Activated T-helper 1 cell treated with anti-CD3 and anti-CD28 coated beads, Interleukin-12 subunit alpha, Interleukin-12 subunit beta, Interleukin-2, Interleukin-4 antibody, amounts not matched to agents 30 ng/mL and 10 ng/mL and 1 ng/mL, durations not matched to agents 14 hours and 24 hours and 36 hours (primary cell): ENCODE data around the gene PTPN14. TPM values are rescaled to one million over a fixed set of nuclear protein-coding genes. Genes with fewer than 3 reads are reported as not detected.

Source experiments
- DNase-seq: peaks from one replicate; pipeline ENCODE4 v3.0.0; 2021; ENCODE audit warnings: low spot score
- H3K27ac Mint-ChIP-seq: one replicate; pipeline ENCODE4 v1.8.0; 2021; ENCODE audit warnings: mild to moderate bottlenecking, mixed read lengths
- H3K27me3 Mint-ChIP-seq: one replicate; pipeline ENCODE4 v1.8.0; 2022; ENCODE audit warnings: mild to moderate bottlenecking, moderate library complexity, mixed read lengths; ENCODE audit not compliant: insufficient read depth
- H3K36me3 Mint-ChIP-seq: one replicate; pipeline ENCODE4 v1.8.0; 2021; ENCODE audit warnings: low read depth, mixed read lengths
- H3K4me1 Mint-ChIP-seq: one replicate; pipeline ENCODE4 v1.8.0; 2021; ENCODE audit warnings: low read depth, mixed read lengths
- H3K4me3 Mint-ChIP-seq: one replicate; pipeline ENCODE4 v1.8.0; 2021; ENCODE audit warnings: mild to moderate bottlenecking, moderate library complexity, mixed read lengths
- H3K9me3 Mint-ChIP-seq: one replicate; pipeline ENCODE4 v1.8.0; 2021; ENCODE audit warnings: mixed read lengths
- intact Hi-C: fragments of 100-400 bp; cut with micrococcal nuclease; formaldehyde crosslinking; loops from one replicate; pipeline ENCODE4 v1.15.1; 2024
- total RNA-seq: library from RNA; stranded (reverse); gene quantifications from 2 replicates; pipeline ENCODE4 v1.2.3, GENCODE V29; 2022

The PTPN14 gene
- total RNA-seq, 1 donor from 2014 or later = 20.6 TPM

DNA sequence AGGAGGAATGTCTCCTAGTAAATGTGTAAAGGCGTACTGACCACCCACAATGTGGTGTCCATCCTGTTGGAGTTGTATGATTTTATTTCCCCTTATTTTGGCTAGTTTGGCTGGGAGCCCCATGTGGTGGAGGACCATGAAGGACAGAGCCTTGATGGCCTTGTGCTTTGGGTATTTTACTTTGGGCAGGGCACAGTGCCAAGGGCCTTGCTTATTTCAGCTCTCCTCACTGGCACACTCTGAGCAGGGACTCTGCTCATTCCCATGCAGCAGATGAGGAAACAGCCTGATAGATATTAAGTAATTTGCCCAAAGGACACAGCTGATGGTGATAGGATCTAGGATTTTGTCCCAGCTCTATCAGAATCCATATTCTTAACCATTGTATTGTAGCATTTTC, 220.2 kb downstream of the PTPN14 start:
- Mint-ChIP-seq H3K4me1 (peaks cover 23% of the 10 kb centered on the region), H3K4me3 (no peak overlapping the region), H3K36me3 (peaks cover 5% of the 10 kb centered on the region), H3K27ac (no peak overlapping the region), H3K27me3 (no peaks in the 10 kb centered on the region), H3K9me3 (no peaks in the 10 kb centered on the region)
- intact Hi-C loops = loop anchor here (5.0 kb wide), 1 partner anchor 49 kb away; the partner anchor contains the start of gene SMYD2
- no peak for DNase-seq

DNA sequence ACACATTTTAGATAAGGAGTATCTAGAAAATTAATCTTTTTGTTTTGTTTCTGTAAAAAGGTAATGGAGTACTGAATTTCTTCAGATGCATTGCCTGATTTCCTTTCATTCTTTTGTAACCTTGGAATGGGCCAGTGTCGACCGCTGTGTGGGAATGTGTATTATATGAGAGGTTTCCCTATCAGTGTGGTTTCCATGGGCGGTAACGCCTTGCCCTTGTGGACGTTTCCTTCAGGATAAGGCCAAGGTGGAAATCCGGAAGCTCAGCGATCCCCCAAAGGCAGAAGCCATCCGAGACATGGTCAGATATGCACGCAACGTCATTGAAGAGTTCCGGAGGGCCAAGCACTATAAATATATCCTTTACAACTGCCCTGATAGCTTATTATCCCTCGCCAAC, 220.7 kb downstream of the PTPN14 start:
- intact Hi-C loops = loop anchor here (5.0 kb wide), 1 partner anchor 48 kb away; the partner anchor contains the start of gene SMYD2
- DNase-seq = no peak
- H3K4me3 Mint-ChIP-seq = no peak overlapping the region
- H3K27ac Mint-ChIP-seq = no peak overlapping the region
- H3K27me3 Mint-ChIP-seq = no peaks in the 10 kb centered on the region
- H3K36me3 Mint-ChIP-seq = peaks cover 5% of the 10 kb centered on the region
- H3K4me1 Mint-ChIP-seq = peaks cover 23% of the 10 kb centered on the region
- H3K9me3 Mint-ChIP-seq = no peaks in the 10 kb centered on the region

DNA sequence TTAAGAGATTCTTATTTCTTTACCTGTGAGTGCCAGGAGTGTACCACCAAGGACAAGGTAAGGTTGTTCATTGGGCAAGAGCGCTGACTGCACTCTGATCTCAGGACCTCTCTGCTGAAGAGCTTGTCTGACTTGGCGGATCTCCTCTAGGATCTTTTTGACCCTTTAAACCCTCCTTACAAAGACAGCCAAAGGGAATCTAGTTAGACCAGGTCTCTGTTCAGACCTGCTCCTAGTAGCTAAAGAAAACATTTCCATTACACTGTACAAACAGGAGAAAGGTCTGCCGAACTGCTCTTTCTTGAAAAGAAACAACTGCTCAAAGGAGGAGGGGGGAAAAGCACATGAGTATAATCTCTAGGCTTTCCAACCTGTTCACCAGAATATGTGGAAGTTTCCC, 221.2 kb downstream of the PTPN14 start:
- Mint-ChIP-seq H3K4me1 (peaks cover 20% of the 10 kb centered on the region), H3K36me3 (peaks cover 9% of the 10 kb centered on the region), H3K4me3 (no peak overlapping the region), H3K27ac (no peak overlapping the region), H3K9me3 (no peaks in the 10 kb centered on the region), H3K27me3 (no peaks in the 10 kb centered on the region)
- no peak for DNase-seq
- intact Hi-C loops = loop anchor here (5.0 kb wide), 1 partner anchor 48 kb away; the partner anchor contains the start of gene SMYD2

DNA sequence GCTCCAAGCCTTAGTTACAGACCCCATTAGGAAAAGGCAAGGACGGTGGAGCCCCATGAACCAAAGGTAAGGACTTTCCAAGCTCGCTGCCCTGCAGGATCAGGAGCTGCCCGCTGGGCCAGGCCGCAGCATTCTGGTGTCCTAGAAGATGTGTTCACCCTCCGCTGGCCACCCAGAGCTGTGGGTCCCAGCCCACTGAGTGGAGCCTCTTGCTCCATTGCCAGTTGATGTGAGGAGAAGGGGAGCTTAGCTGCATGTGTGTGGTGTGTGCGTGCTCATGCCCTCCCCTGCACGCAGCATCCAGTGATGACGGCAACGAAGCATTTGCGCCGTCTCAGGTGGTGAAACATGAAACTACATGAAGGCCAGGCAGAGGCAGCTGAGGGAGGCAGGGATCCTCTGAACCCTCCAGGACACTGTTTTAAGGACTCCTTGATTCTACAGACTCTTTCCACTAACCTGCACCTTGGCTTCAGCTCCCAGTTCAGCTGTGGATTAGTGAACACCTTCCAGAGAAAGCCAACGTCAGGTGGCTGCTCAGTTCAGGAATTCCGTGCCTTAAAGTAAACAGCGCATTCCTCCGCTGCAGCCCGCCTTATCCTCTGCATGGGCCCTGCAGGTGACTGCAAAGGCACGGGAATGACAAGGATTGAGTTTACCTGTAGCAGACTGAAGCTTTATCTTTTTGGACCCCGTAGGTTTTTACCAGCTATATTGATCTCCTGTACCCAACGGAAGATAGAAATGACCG, 221.8 kb downstream of the PTPN14 start:
- H3K27me3 Mint-ChIP-seq = no peaks in the 10 kb centered on the region
- H3K4me1 Mint-ChIP-seq = peaks cover 16% of the 10 kb centered on the region
- H3K4me3 Mint-ChIP-seq = no peak overlapping the region
- H3K9me3 Mint-ChIP-seq = no peaks in the 10 kb centered on the region
- no peak overlapping the region for H3K27ac Mint-ChIP-seq
- DNase-seq = no peak
- H3K36me3 Mint-ChIP-seq = peaks cover 9% of the 10 kb centered on the region
- intact Hi-C loops = loop anchor here (2.0 to 5.0 kb wide), 3 partner anchors 47 to 1087 kb away; partner anchors contain the start of gene SMYD2

DNA sequence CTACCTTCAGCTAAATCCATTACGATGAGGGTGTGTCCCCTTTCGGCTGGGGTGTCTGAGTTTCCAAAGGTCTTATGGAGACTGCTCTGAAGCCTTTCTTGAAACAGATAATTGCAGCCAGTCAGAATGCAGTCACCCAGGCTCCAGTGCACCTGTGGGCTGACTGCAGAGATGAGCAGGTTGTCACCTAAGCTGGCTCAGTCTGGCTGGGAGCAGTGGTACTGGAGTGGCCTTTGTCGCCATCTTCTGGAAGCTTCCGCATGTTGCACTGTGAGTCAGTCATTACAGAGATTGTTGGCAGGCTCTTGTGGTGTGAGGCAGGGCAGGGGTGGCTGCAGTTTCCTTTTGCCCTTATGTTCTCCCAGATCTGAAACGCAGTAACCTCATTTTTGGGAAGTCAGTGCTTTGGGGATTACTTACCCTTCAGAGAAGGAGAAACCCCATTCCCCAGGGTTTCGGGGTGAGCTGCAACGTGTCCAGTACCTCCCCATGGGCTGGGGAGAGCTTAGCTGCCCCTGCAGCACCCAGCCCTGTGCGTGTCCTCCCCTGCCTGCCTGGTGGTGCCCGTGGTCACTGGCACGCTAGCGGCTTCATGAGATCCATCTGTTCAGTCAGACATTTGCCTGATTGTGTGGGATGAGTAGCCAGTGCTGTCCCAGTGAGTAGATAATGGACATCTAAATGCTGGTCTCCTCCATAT, 222.5 kb downstream of the PTPN14 start:
- intact Hi-C loops = loop anchor here (1.0 to 5.0 kb wide), 4 partner anchors 68 to 1087 kb away; no protein-coding TSS in a partner anchor
- Mint-ChIP-seq H3K27me3 (no peaks in the 10 kb centered on the region), H3K4me1 (peaks cover 15% of the 10 kb centered on the region), H3K36me3 (peaks cover 7% of the 10 kb centered on the region), H3K4me3 (no peak overlapping the region), H3K9me3 (no peaks in the 10 kb centered on the region), H3K27ac (no peak overlapping the region)
- DNase-seq = peak; percentile 68

DNA sequence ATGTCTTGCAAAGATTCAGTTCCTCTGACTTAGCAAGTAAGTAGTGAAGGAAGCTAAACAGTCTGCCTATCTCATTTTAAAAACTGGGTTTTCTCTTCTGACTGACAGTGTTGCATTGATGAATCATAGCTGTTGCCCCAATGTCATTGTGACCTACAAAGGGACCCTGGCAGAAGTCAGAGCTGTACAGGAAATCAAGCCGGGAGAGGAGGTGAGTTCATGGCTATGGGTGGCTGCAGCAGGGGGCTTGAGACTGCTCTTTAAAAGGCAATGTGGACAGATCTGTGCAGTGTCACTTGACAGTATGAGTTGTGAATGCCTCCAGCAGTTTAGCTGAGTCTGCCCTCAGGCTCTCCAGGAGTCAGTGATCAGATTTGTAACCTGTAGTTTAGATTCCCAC, 223.9 kb downstream of the PTPN14 start:
- H3K27ac Mint-ChIP-seq = no peak overlapping the region
- intact Hi-C loops = loop anchor here (5.0 kb wide), 1 partner anchor 1085 kb away; no protein-coding TSS in a partner anchor
- no peaks in the 10 kb centered on the region for H3K27me3 Mint-ChIP-seq
- no peak overlapping the region for H3K4me3 Mint-ChIP-seq
- H3K9me3 Mint-ChIP-seq = no peaks in the 10 kb centered on the region
- peaks cover 7% of the 10 kb centered on the region for H3K36me3 Mint-ChIP-seq
- no peak for DNase-seq
- peaks cover 5% of the 10 kb centered on the region for H3K4me1 Mint-ChIP-seq

DNA sequence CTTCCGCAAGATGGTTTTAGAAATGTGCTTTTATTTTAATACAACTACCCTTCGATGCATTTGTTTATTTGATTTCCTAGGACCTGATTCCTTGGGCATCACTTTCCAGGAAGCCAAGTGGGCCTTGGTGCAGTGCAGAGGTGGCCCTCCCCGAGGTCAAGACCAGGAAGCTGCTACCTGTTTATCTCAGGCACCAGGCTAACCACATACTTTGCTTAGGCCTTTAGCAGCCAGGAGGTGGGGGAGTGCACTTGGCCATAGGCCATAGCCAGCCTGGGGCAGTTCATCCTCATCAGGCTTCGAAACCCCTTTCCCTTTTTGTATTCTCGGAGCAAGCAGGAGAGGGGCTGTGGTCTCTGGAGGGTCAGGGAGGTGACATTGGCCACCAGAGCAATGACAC, 225.0 kb downstream of the PTPN14 start:
- intact Hi-C loops = loop anchor here (5.0 kb wide), 1 partner anchor 1084 kb away; no protein-coding TSS in a partner anchor
- Mint-ChIP-seq H3K36me3 (peaks cover 5% of the 10 kb centered on the region), H3K4me1 (no peaks in the 10 kb centered on the region)

DNA sequence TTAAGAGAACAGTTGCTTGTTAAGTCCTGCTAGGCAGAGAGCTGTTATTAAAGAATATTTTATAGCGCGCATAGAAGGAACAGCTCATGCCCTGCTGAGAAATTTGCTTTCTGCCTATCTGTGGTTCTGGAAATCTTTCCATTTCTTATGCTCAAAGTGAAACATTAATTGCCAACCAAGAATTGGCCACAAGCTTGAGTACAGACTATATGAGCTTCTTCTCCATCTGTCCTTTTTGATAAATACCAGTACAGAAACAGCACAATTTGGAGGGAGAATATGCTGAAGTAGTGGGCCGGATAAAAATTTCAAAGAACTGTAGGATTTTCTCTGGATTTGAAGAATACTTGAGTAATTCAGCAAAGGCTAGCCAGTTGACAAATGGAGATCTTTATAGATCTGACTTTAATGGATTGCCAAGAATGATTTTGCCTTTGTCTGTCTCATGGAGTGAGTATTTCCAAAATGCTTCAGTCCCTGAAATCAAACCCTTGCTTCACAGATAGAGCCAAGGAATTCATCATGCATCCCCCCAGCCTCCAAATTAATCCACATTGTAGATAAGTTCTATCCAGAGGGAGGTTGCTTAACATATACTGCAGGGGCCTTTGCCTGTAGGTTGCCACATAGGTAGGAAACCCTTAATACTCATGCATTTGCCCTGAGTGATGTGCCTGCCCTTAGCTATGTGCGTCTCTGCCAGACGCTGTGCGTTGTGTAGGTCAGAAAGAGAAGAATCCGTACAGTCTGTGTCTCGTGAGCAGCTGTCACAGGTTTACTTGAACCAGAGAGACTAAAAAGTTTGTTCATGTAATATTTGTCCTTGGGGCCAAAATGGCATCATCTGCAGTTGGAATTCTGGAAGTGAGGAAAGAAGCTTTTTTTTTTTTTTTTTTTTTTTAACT, 226.3 kb downstream of the PTPN14 start:
- DNase-seq = no peak
- Mint-ChIP-seq H3K27me3 (no peaks in the 10 kb centered on the region), H3K4me1 (no peaks in the 10 kb centered on the region), H3K4me3 (no peak overlapping the region), H3K9me3 (no peaks in the 10 kb centered on the region), H3K27ac (no peak overlapping the region), H3K36me3 (peaks cover 5% of the 10 kb centered on the region)
- intact Hi-C loops = loop anchor here (5.0 kb wide), 1 partner anchor 1083 kb away; no protein-coding TSS in a partner anchor

More for the DNA sequence above, 225.0 kb downstream of the PTPN14 start:
- Mint-ChIP-seq H3K4me3 (no peak overlapping the region), H3K9me3 (no peaks in the 10 kb centered on the region), H3K27ac (no peak overlapping the region), H3K27me3 (no peaks in the 10 kb centered on the region)
- no peak for DNase-seq

DNA sequence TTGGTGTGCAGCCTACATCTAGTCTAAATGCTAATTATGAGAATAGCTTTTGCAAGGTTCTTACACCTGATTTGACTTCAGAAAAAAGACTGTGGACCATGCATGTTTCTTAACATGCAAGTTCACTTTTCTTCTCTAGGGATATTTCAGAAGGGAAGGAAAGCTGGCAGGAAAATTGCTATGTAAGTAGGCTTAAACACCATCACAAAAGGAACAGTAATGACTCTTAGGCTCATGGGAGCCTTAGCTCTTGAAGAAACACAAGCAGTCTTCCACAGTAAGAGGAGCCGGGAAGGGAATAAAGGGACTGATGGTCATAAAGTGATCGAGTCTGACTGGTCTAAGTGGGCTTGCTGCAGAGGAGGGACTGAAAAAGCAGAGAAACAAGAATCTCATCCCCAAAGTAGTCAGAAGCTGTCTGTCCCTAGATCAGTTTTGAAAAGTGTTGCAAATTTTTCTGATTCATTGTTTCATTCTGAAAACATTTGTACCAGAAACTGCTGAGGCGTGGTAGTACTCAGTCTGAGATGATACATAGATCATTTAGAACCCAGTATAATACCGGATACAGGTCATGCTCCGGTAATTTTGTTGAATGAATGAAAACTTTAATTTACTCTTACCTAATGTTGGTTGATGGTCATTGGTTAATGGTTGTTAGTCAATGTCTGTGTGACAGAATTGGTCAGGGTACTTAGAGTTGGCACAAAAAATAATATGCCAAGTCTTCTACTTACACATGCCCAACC, 229.5 kb downstream of the PTPN14 start:
- Mint-ChIP-seq H3K4me3 (no peak overlapping the region), H3K27ac (no peak overlapping the region), H3K27me3 (no peaks in the 10 kb centered on the region), H3K36me3 (peaks cover 4% of the 10 kb centered on the region), H3K9me3 (no peaks in the 10 kb centered on the region), H3K4me1 (no peaks in the 10 kb centered on the region)
- DNase-seq = no peak
- intact Hi-C loops = no loop called here

DNA sequence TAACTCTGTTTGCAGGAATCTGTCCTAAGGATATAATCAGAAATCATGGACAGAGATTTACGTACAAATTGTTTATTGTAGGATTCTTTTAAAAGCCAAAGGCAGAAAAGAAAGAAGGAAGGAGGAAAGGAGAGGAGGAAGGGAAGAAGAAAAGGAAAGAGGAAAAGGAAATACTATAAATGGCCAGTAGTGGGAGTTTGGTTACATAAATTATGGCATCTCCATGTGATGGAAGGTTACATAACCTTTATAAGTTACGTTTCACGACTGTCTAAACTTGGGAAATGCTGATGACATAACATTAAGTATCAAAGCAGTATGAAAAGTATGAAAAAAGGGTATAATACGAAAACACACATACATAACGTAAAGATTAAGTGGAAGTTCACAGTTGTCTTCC, 231.5 kb downstream of the PTPN14 start:
- H3K27me3 Mint-ChIP-seq = no peaks in the 10 kb centered on the region
- no peak overlapping the region for H3K4me3 Mint-ChIP-seq
- intact Hi-C loops = no loop called here
- H3K4me1 Mint-ChIP-seq = no peaks in the 10 kb centered on the region
- no peak overlapping the region for H3K27ac Mint-ChIP-seq
- H3K9me3 Mint-ChIP-seq = no peaks in the 10 kb centered on the region
- DNase-seq = no peak
- H3K36me3 Mint-ChIP-seq = peaks cover 3% of the 10 kb centered on the region

DNA sequence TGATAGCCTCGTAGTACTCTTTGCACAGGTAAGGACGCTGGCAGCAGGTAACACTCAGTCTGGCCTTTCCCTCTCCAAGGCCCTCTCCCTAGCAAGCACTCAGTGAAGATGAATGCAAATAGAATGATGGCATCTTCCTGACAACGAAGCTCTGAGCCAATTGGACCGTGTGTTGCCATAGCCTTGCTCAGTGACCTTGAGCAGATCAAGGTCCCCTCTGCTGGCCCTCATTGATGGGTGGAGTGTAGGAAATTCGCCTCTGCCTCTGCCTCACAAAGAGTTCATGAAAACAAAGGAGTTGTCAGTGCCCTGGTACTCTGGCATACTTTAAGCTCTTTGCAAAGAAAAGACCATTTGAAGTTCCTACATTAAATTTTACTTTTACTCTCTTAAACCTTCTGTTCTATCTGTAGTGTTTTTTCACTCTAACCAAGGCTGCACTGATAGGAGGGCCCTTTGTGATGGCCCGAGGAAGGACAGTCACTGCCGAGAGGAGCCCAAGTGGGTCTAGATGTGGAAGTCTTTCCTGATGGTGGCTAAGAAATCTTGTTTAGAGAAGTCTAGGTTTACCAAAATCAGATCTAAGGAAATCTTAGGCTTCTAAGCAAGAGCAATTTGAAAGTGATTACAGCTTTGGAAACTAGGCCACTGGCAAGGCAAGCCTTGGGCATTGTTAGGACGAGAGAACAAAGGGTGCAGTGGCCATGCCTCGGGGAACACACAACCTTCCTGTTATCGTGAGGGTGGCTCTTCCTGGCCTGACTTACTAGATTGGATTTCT, 232.3 kb downstream of the PTPN14 start:
- peaks cover 4% of the 10 kb centered on the region for H3K36me3 Mint-ChIP-seq
- no peak overlapping the region for H3K4me3 Mint-ChIP-seq
- H3K27ac Mint-ChIP-seq = no peak overlapping the region
- no peaks in the 10 kb centered on the region for H3K27me3 Mint-ChIP-seq
- no peaks in the 10 kb centered on the region for H3K4me1 Mint-ChIP-seq
- no peak for DNase-seq
- H3K9me3 Mint-ChIP-seq = no peaks in the 10 kb centered on the region
- intact Hi-C loops = no loop called here
